K562 (cell line): ENCODE data around the gene POLR3C. TPM values are rescaled to one million over a fixed set of nuclear protein-coding genes. Genes with fewer than 3 reads are reported as not detected.
A peak's percentile ranks its signal among the peaks of the same experiment; 100 is the strongest.

Source experiments
- CREBBP ChIP-seq: IDR thresholded peaks from one replicate; pipeline ENCODE4 v1.6.1; 2012; ENCODE audit warnings: low read depth, mild to moderate bottlenecking, control low read depth, inconsistent platforms, low read length
- EZH2 ChIP-seq: IDR thresholded peaks from 2 replicates; pipeline ENCODE4 v1.6.1; 2012; ENCODE audit warnings: low read depth, mild to moderate bottlenecking, inconsistent platforms, low read length, borderline replicate concordance
- FOXP4 ChIP-seq: sonication (generic); formaldehyde crosslinking; IDR thresholded peaks from 2 replicates; pipeline ENCODE4 v1.8.0; 2022; ENCODE audit warnings: mild to moderate bottlenecking, missing genetic modification reagents, borderline replicate concordance
- HCFC1 ChIP-seq: IDR thresholded peaks from 2 replicates; pipeline ENCODE4 v1.6.1; 2012; ENCODE audit warnings: low read depth, low read length, improper control_type of control experiment
- HMG20A ChIP-seq: fragments of 450-650 bp; formaldehyde crosslinking; conservative IDR thresholded peaks from 2 replicates; pipeline ENCODE4 v1.4.0; 2020; ENCODE audit warnings: mild to moderate bottlenecking, mixed read lengths
- MYBL2 ChIP-seq, 2 experiments: fragments of 450-650 bp in 1 of 2; sonication (generic) in 1 of 2; formaldehyde crosslinking in 1 of 2; IDR thresholded peaks; 2 replicates each; pipeline versions ENCODE4 v1.6.1 to v1.8.1; 2017 to 2022; ENCODE audit warnings: borderline replicate concordance in 1 of 2, inconsistent platforms in 1 of 2, low read depth in 1 of 2, mild to moderate bottlenecking in 1 of 2, missing genetic modification reagents in 1 of 2, moderate library complexity in 1 of 2
- NFIC ChIP-seq: fragments of 450-650 bp; IDR thresholded peaks from 2 replicates; pipeline ENCODE4 v1.6.1; 2017; ENCODE audit warnings: mild to moderate bottlenecking, inconsistent platforms
- NR2C1 ChIP-seq, 2 experiments: fragments of 450-650 bp; IDR thresholded peaks; 2 replicates each; pipeline ENCODE4 v1.6.1; 2017; ENCODE audit warnings: mild to moderate bottlenecking in 2 of 2, antibody characterized with exemption in 1 of 2, inconsistent platforms in 1 of 2, missing compliant biosample characterization in 1 of 2, missing genetic modification characterization in 1 of 2
- OTX1 ChIP-seq: fragments of 450-650 bp; formaldehyde crosslinking; IDR thresholded peaks from 2 replicates; pipeline ENCODE4 v1.4.0; 2022; ENCODE audit warnings: mild to moderate bottlenecking
- PHF21A ChIP-seq: fragments of 450-650 bp; IDR thresholded peaks from 2 replicates; pipeline ENCODE4 v1.6.1; 2017; ENCODE audit warnings: low read depth, borderline replicate concordance
- POLR2A ChIP-seq: fragments of 450-650 bp; conservative IDR thresholded peaks from 2 replicates; pipeline ENCODE4 v1.6.1; 2016
- RBBP5 ChIP-seq: fragments of 200-600 bp; sonication (generic); IDR thresholded peaks from 2 replicates; pipeline ENCODE4 v1.6.1; 2012; ENCODE audit warnings: borderline replicate concordance, mild to moderate bottlenecking, low read length, control low read depth, inconsistent platforms; ENCODE audit not compliant: insufficient read depth, poor library complexity, severe bottlenecking
- RCOR1 ChIP-seq, 2 experiments: IDR thresholded peaks; 2 replicates each; pipeline ENCODE4 v1.6.1; 2012; ENCODE audit warnings: low read depth in 2 of 2, low read length in 2 of 2, borderline replicate concordance in 1 of 2, improper control_type of control experiment in 1 of 2
- SIX5 ChIP-seq, 2 experiments: IDR thresholded peaks; 2 replicates each; pipeline ENCODE4 v1.6.1; 2011; ENCODE audit warnings: low read length in 2 of 2, borderline replicate concordance in 1 of 2, low read depth in 1 of 2, mild to moderate bottlenecking in 1 of 2, moderate library complexity in 1 of 2; ENCODE audit not compliant: insufficient read depth in 1 of 2
- YBX1 ChIP-seq: fragments of 450-650 bp; IDR thresholded peaks from 2 replicates; pipeline ENCODE4 v1.7.1; 2016; ENCODE audit warnings: mild to moderate bottlenecking
- ZFP1 ChIP-seq: fragments of 450-650 bp; formaldehyde crosslinking; IDR thresholded peaks from 2 replicates; pipeline ENCODE4 v1.4.0; 2020; ENCODE audit warnings: mild to moderate bottlenecking, mixed read lengths
- ZNF212 ChIP-seq: fragments of 450-650 bp; formaldehyde crosslinking; IDR thresholded peaks from 2 replicates; pipeline ENCODE4 v1.4.0; 2020; ENCODE audit warnings: mild to moderate bottlenecking
- ZNF830 ChIP-seq: fragments of 250-450 bp; sonication (Bioruptor Pico); IDR thresholded peaks from 2 replicates; pipeline ENCODE4 v1.5.0; 2021; ENCODE audit warnings: mild to moderate bottlenecking
- polyA plus RNA-seq, 8 experiments: library from polyadenylated mRNA; depleted of rRNA in 4 of 8; stranded (reverse) in 5 of 8; unstranded in 3 of 8; fragments of >200 nt; fragmentation: Nextera tagmentation in 2 of 8; fragmentation: Illumina TruSeq in 1 of 8; extraction: Ambion mirVana in 2 of 8; extraction: Trizol in 1 of 8; gene quantifications; 2 replicates each; pipeline versions ENCODE4 v1.2.1 to v1.2.3, GENCODE V29; 2011 to 2014; ENCODE audit warnings: inconsistent platforms in 1 of 8, missing spikeins in 1 of 8
- total RNA-seq, 7 experiments: library from RNA; depleted of rRNA in 6 of 7; stranded (reverse); fragments of >200 nt in 6 of 7; fragmentation: Illumina TruSeq in 2 of 7; extraction: Trizol in 2 of 7; gene quantifications; 2 replicates each; pipeline versions ENCODE4 v1.2.1 to v1.2.3, GENCODE V29; 2011 to 2021; ENCODE audit warnings: low replicate concordance in 1 of 7
- TF ChIP-seq, protein P1 (sequence below): fragments of 450-650 bp; IDR thresholded peaks from 2 replicates; pipeline ENCODE4 v1.6.1; 2017; ENCODE audit warnings: mild to moderate bottlenecking, moderate library complexity
- TF ChIP-seq, protein P2 (sequence below): sonication (generic); formaldehyde crosslinking; IDR thresholded peaks from 2 replicates; pipeline ENCODE4 v1.8.1; 2023; ENCODE audit warnings: mild to moderate bottlenecking, missing genetic modification reagents
- TF ChIP-seq, protein P3 (sequence below): fragments of 450-650 bp; conservative IDR thresholded peaks from 2 replicates; pipeline ENCODE4 v1.6.1; 2016; ENCODE audit warnings: missing genetic modification characterization, low read depth, mild to moderate bottlenecking, missing compliant biosample characterization, moderate library complexity

The POLR3C gene
- total and polyA plus RNA-seq, 9 of the 15 experiments (the other 6 are each of a cell fraction or from before 2014, with no cell fraction given) = 19.7 to 64.1 (median 45.2) TPM

DNA sequence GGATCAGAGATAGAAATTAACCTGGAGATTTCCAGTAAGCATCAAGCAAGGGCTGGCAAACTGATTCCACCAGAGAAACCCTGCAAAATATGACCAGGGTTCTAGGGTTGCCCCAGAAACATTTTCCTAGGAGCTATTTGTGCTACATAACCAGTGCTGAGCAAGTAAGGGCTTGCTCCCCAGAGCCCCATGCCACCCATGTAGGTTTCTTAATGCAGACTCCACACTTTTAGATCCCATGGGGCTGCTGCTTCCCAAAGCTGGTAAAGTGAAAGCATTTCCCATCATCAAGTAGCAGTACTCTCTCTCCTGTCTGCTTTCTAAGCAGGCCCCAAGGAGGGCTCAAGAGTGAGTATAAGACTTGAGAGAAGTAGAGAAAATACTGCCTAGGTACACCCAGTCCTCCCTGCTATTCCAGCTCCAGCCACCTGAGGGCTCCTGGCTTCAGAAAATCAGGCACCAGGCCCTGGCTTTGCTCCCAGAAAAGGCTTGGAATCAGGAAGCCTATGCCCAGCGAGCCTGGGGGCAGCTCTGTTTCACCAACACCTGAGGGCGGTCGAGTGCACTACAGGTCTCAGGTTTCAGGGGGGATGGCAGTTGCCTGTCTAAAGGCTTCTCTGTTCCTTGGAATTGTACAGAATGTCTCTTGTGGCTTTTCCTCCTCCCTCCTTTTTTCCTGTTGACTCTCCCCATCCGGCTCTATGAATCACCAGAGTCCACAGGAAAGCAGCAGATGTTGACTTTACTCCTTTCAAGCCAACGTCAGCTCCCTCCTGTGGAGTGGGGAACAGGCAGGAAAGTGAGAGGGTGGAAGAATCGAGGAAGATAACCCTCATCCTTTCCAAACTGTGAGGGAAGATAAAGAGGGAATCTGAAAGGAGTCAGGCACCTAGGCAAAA lies 67.8 kb downstream of the POLR3C start (continued):
- TF ChIP-seq, protein P1, sequence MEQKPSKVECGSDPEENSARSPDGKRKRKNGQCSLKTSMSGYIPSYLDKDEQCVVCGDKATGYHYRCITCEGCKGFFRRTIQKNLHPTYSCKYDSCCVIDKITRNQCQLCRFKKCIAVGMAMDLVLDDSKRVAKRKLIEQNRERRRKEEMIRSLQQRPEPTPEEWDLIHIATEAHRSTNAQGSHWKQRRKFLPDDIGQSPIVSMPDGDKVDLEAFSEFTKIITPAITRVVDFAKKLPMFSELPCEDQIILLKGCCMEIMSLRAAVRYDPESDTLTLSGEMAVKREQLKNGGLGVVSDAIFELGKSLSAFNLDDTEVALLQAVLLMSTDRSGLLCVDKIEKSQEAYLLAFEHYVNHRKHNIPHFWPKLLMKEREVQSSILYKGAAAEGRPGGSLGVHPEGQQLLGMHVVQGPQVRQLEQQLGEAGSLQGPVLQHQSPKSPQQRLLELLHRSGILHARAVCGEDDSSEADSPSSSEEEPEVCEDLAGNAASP = no peak
- TF ChIP-seq NFIC (peak; percentile 89), EZH2 (no peak), NR2C1 (IDR thresholded peaks at IDR 0.05) (no peak), NR2C1 (tag; IDR thresholded peaks at IDR 0.05) (no peak), PHF21A (no peak), RCOR1 (IDR thresholded peaks at IDR 0.05; ENCODE audit: borderline replicate concordance in 1 of 2, low read depth in 2 of 2, low read length in 2 of 2) (no peak), ZNF830 (CRISPR knock-in tag) (no peak), RBBP5 (peak; percentile 35), ZNF212 (no peak), HCFC1 (no peak; the same call in 1 of the 2 replicates), MYBL2 (IDR thresholded peaks at IDR 0.05; ENCODE audit: low read depth) (no peak), MYBL2 (CRISPR knock-in tag; IDR thresholded peaks at IDR 0.05; ENCODE audit: borderline replicate concordance) (no peak), SIX5 (IDR thresholded peaks at IDR 0.05; ENCODE audit: borderline replicate concordance in 1 of 2, insufficient read depth in 1 of 2, low read depth in 1 of 2, low read length in 2 of 2) (0 out of 4 replicates have a peak, but pooled peaks of 1 of the 2 experiments have one; percentile 7), POLR2A (no peak), YBX1 (no peak), ZFP1 (CRISPR knock-in tag) (no peak), CREBBP (no peak), OTX1 (peak; percentile 38; the same call in 1 of the 2 replicates), HMG20A (CRISPR knock-in tag) (no peak), FOXP4 (CRISPR knock-in tag) (no peak)
- TF ChIP-seq, protein P2, sequence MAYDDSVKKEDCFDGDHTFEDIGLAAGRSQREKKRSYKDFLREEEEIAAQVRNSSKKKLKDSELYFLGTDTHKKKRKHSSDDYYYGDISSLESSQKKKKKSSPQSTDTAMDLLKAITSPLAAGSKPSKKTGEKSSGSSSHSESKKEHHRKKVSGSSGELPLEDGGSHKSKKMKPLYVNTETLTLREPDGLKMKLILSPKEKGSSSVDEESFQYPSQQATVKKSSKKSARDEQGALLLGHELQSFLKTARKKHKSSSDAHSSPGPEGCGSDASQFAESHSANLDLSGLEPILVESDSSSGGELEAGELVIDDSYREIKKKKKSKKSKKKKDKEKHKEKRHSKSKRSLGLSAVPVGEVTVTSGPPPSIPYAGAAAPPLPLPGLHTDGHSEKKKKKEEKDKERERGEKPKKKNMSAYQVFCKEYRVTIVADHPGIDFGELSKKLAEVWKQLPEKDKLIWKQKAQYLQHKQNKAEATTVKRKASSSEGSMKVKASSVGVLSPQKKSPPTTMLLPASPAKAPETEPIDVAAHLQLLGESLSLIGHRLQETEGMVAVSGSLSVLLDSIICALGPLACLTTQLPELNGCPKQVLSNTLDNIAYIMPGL (CRISPR knock-in tag) = no peak
- TF ChIP-seq, protein P3, sequence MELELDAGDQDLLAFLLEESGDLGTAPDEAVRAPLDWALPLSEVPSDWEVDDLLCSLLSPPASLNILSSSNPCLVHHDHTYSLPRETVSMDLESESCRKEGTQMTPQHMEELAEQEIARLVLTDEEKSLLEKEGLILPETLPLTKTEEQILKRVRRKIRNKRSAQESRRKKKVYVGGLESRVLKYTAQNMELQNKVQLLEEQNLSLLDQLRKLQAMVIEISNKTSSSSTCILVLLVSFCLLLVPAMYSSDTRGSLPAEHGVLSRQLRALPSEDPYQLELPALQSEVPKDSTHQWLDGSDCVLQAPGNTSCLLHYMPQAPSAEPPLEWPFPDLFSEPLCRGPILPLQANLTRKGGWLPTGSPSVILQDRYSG (tag) = no peak
